SHP77 treated with DMSO at 0.1 percent for 48 hours (cell line): ENCODE measurements around the gene PRRG2.
"Not testable (repeated sequence)": the region's sequence is repeated elsewhere in the genome, so short reads cannot be mapped to it uniquely, and the experiment has no call there.

ENCODE experiments used
- DNase-seq: peaks from one replicate; lab custom pipeline; 2025; lab: John Stamatoyannopoulos, UW

PRRG2 gene

GRCh38 chr19:49609499-49610092, 28.5 kb downstream of the PRRG2 start:
- DNase-seq: no peak

- no peak for DNase-seq
These were observed 32.3 kb downstream of the PRRG2 start for GRCh38 chr19:49613374-49613773.

DNA sequence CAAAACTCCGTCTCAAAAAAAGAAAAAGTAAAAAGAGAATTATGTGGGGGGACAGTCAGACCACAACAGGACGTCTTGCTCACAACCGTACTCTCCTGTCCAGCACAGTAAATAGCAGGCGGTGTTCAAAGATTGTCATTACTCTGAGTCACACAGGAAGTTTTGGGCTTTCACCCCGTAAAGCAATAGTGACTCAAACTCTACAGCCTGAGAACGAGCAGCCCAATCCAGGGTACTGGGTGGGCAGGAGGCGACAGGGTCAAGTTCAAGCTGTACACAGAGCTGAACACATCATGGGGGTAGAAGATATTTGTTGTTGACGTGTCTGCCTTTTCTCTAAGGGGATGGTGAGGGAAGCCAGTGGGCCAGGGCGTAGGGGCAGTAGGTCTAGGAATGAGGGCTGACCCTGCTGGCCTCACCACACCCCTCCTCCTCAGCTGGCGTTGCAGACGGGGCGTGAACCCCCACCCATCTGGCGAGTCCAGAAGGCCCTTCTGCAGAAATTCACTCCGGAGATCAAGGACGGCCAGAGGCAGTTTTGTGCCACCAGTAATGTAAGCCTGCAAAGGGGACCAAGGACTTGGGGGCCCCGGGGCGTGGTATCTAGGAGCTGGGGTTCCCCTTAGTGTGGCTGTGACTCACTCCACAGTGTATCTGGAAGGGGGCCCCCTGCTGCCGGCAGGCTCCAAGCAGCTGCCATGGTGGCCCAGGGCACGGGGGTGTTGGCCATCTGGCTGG, 33.1 kb downstream of the PRRG2 start:
- DNase-seq: no peak

DNA sequence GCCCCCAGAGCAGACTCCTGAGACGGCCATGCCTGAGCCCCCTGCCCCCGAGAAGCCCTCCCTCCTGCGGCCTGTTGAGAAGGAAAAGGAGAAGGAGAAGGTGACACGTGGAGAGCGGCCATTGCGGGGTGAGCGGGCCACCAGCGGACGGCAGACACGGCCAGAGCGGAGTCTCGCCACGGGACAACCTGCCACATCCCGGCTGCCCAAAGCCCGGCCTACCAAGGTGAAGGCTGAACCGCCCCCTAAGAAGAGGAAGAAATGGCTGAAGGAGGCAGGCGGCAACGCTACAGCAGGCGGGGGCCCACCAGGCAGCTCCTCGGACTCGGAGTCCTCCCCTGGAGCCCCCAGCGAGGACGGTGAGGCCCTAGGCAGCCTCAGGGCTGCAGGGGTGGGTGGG, 34.7 kb downstream of the PRRG2 start:
- DNase-seq: no peak

GRCh38 chr19:49616532-49616931, 35.4 kb downstream of the PRRG2 start:
- DNase-seq: no peak

DNA sequence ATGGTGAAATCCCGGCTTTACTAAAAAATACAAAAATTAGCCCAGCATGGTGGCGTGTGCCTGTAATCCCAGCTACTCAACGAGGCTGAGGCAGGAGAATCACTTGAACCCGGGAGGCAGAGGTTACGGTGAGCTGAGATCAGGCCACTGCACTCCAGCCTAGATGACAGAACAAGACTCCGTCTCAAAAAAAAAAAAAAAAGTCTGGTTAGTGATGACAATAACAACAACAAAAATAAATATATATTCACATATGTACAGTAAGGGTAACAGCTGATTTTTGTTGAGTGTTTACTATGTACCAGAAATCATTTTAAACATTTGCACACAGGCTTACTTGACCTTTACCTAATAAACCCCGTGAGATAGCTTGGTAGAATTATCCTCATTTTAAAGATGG, 35.8 kb downstream of the PRRG2 start:
- DNase-seq: no peak

- DNase-seq: not testable (repeated sequence)
These were observed 36.7 kb downstream of the PRRG2 start for GRCh38 chr19:49617860-49618259.

DNA sequence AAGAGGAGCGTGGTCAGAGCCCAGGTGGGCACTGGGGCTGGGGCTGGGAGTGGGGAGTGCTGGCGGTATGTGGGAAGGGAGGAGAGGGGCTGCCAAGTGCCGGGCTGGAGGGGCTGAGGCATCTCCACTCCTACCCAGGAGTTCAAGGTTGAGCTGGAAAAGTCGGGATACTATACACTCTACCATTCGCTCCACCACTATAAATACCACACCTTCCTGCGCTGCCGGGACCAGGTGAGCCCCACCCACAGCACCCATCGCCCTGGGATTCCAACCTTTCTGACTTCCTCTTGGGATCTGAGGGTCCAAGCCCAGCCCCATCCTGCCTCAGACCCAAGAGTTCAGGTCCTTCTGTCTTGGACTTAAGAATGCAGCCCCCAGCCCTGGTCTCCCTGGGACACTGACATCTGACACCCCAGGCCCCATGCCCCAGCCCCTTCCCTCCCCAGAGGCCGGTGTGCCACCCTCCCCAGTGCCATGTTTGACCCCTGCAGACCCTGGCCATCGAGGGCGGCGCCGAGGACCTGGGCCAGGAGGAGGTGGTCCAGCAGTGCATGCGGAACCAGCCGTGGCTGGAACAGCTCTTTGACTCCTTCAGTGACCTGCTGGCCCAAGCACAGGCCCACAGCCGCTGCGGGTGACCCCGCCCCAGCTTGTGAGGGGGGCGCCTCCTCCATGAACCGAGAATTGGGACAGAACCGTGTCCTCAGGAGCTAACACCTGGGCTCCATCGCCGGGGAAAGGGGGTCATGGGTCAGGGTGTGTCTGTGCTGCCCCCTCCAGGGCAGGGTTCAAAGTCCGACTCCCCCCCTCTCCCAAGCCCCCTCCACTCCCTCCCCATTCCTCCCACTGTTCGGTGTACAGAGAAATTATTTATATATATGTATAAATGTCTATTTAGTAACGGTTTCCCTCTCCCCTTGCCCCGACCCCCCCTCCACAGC, 44.1 kb downstream of the PRRG2 start:
- no peak for DNase-seq

DNA sequence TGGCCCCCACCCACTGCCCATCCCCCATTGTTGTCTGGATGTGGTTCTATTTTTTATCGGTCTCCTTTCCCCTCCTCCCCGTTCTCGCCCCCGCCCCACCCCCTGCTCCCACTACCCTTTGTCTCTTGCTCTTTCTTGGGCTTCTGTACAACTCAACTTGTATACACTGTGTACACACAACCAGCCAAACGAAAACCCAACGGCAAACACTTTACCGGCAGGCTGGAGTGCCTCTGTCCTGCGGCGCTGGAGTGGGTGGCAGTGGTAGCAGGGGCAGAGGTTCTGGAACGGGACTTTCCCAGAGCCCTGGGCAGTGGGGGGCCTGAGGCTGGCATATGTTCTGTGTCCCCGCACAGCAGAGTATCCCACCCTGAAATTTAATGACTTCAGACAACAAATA, 45.1 kb downstream of the PRRG2 start:
- no peak for DNase-seq

DNA sequence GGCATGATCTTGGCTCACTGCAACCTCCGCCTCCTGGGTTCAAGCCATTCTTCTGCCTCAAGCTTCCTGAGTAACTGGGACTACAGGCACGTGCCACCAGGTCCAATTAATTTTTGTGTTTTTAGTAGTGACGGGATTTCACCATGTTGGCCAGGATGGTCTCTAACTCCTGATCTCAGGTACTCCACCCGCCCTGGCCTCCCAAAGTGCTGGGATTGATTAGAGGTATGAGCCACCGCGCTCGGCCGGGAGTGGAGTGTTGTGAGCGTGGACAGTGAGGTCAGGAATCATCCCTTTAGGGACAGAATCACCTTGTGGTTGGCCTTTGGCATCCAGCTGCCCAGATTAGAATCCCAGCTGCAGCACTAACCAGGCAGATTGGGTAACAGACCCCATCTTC, 48.5 kb downstream of the PRRG2 start:
- no peak for DNase-seq

DNA sequence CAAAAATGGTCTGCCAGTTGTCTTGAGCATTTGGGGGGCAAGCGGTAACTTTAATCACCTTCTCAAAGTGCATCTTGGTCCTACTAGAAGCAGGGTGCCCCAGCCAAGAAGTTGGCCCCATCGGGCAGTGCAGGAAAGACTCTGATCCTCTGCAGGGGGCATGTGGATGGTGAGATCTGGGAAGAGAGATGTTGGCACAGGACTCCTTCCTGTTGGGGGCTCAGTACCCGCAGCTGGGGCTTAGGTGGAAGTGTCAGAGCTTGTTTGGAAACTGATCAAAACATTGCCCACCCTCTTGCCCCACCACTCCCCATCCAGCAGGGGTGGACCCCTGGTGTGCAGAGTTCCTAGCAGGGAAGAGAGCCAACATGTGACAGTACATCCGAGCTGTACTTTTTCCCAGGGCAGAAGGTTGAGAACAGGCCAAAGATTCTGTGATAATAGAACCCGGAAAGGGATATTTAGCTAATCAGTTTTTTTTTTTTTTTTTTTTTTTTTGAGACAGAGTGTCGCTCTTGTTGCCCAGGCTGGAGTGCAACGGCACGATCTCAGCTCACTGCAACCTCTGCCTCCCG, 50.0 kb downstream of the PRRG2 start:
- DNase-seq: no peak

- no peak for DNase-seq
These were observed 50.6 kb downstream of the PRRG2 start for GRCh38 chr19:49631610-49632192.

GRCh38 chr19:49632576-49632975, 51.5 kb downstream of the PRRG2 start:
- no peak for DNase-seq

- not testable (repeated sequence) for DNase-seq
These were observed 52.2 kb downstream of the PRRG2 start for GRCh38 chr19:49633273-49633672.

DNA sequence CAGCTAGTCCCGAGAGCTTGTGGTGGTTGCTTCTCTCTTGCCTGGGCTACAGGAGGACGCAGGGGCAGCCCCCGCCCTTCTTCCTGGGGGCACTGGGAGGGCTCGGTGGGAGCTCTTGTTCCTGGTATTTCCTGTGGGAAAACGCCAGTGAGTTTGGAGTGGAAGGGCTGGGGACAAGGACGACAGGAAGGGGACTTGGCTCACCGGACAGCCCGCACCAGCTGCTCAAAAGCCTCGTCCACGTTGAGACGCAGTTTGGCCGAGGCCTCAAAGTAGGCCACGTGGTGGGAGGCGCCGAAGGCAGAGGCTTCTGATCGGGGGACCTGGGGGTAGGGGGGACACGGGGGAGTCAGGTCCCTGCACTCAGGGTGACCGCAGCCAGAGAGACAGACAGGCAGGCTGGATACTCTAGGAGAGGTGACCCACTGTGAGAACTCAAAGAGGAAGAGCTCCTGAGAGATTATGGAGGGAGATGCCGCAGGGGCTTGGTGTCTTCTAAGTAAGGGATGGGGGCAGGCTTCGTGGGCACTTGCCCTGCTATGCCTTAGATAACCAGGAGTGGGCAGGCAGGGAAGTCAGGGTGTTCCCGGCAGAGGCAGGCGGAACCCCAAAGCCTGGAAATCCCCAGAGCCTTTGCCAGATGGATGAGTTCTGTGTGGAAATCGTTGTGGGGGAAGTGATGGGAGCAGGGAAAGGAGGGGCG, 54.6 kb downstream of the PRRG2 start:
- no peak for DNase-seq

DNA sequence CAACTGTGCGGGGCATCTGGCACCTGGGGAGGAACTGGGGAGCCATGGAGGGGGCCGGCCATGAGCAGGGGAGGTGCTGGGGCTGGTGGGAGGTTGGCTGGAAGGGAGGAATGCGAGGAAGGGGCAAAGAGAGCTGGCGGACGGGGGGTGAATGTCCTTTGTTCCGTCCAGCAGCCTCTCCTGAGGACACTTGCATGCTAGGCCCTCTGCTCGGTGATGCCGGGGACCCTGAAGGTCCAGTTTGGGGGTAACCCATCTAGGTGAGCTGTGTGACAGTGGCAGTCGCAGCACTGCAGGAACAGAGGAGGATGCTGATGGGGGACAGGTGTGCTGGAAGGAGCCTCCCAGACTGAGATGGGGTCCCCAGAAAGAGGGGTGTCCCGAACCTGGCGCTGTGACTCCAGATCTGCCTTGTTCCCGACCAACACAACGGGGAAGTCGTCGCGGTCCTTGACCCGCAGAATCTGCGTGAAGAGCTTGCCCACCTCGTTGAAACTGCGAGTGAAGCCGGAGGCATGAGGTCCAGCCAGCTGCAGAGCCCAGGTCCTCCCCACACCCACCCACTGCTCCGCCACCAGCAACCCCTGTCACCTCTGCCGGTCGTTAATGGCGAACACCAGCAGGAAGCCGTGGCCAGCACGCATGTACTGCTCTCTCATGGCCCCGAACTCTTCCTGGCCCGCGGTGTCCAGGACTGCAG, 55.3 kb downstream of the PRRG2 start:
- no peak for DNase-seq

GRCh38 chr19:49637821-49638738, 57.0 kb downstream of the PRRG2 start:
- no peak for DNase-seq

- DNase-seq: no peak
These were observed 58.4 kb downstream of the PRRG2 start for GRCh38 chr19:49639401-49640112.
